A549 (cell line): Measurements from ENCODE around the gene AGRP. TPM values are rescaled to one million over a fixed set of nuclear protein-coding genes. Genes with fewer than 3 reads are reported as not detected.

Experiments
- ATOH8 ChIP-seq: fragments of 250-450 bp; sonication (Bioruptor Pico); IDR thresholded peaks from 2 replicates; pipeline ENCODE4 v1.5.0; 2020; ENCODE audit warnings: low read depth, mild to moderate bottlenecking, moderate library complexity
- BCL3 ChIP-seq: fragments of >200 bp; sonication (Bioruptor Twin); formaldehyde crosslinking; IDR thresholded peaks from 3 replicates; pipeline ENCODE4 v1.6.1; 2016
- BHLHE40 ChIP-seq: IDR thresholded peaks from 2 replicates; pipeline ENCODE4 v1.6.1; 2012; ENCODE audit warnings: low read depth, low read length, inconsistent platforms
- CBX2 ChIP-seq: fragments of 200-600 bp; sonication (generic); IDR thresholded peaks from 2 replicates; pipeline ENCODE4 v1.6.1; 2016; ENCODE audit warnings: low read depth, mild to moderate bottlenecking, borderline replicate concordance
- CEBPB ChIP-seq, 2 experiments: fragments of >200 bp in 1 of 2; sonication (Bioruptor Twin) in 1 of 2; formaldehyde crosslinking in 1 of 2; IDR thresholded peaks; 2 replicates each; pipeline ENCODE4 v1.6.1; 2012 to 2016
- CHD2 ChIP-seq: fragments of 150-350 bp; IDR thresholded peaks from 2 replicates; pipeline ENCODE4 v1.6.1; 2014; ENCODE audit warnings: low read length; ENCODE audit not compliant: partially characterized antibody
- CHD4 ChIP-seq: fragments of 200-600 bp; sonication (generic); IDR thresholded peaks from 2 replicates; pipeline ENCODE4 v1.6.1; 2016; ENCODE audit warnings: antibody characterized with exemption, mild to moderate bottlenecking, borderline replicate concordance
- CTCF ChIP-seq: fragments of >200 bp; sonication (Bioruptor Twin); formaldehyde crosslinking; IDR thresholded peaks from 3 replicates; pipeline ENCODE4 v1.5.1; 2016
- E2F6 ChIP-seq: IDR thresholded peaks from 2 replicates; pipeline ENCODE4 v1.6.1; 2012; ENCODE audit warnings: low read depth, borderline replicate concordance
- EHF ChIP-seq: fragments of 250-450 bp; sonication (Bioruptor Pico); IDR thresholded peaks from 2 replicates; pipeline ENCODE4 v1.5.0; 2020; ENCODE audit warnings: mild to moderate bottlenecking
- EHMT2 ChIP-seq: fragments of 200-600 bp; sonication (generic); IDR thresholded peaks from 2 replicates; pipeline ENCODE4 v1.6.1; 2016; ENCODE audit warnings: antibody characterized with exemption, low read depth, mild to moderate bottlenecking, moderate library complexity
- ELK1 ChIP-seq: fragments of 150-350 bp; IDR thresholded peaks from 2 replicates; pipeline ENCODE4 v1.6.1; 2014; ENCODE audit warnings: low read depth, mild to moderate bottlenecking, low read length
- EP300 ChIP-seq, 2 experiments: fragments of >200 bp; sonication (Bioruptor Twin); formaldehyde crosslinking; IDR thresholded peaks; 2 replicates in 1 of 2; 3 replicates in 1 of 2; pipeline ENCODE4 v1.6.1; 2016 to 2017
- ESRRA ChIP-seq: fragments of 150-350 bp; IDR thresholded peaks from 2 replicates; pipeline ENCODE4 v1.6.1; 2014; ENCODE audit warnings: mild to moderate bottlenecking, low read length, borderline replicate concordance
- GATA3 ChIP-seq: IDR thresholded peaks from 2 replicates; pipeline ENCODE4 v1.6.1; 2012; ENCODE audit warnings: borderline replicate concordance
- HEYL ChIP-seq: fragments of 250-450 bp; sonication (Bioruptor Pico); IDR thresholded peaks from 2 replicates; pipeline ENCODE4 v1.8.0; 2021; ENCODE audit warnings: mild to moderate bottlenecking, moderate library complexity
- HMGXB4 ChIP-seq: fragments of 250-450 bp; sonication (Bioruptor Pico); IDR thresholded peaks from 2 replicates; pipeline ENCODE4 v1.5.0; 2021; ENCODE audit warnings: mild to moderate bottlenecking, moderate library complexity, borderline replicate concordance
- HOXA7 ChIP-seq: fragments of 250-450 bp; sonication (Bioruptor Pico); IDR thresholded peaks from 2 replicates; pipeline ENCODE4 v1.5.0; 2020; ENCODE audit warnings: mild to moderate bottlenecking, moderate library complexity
- MAZ ChIP-seq: fragments of 150-350 bp; IDR thresholded peaks from 2 replicates; pipeline ENCODE4 v1.6.1; 2014; ENCODE audit warnings: antibody characterized with exemption, low read depth, low read length, borderline replicate concordance
- NFE2L2 ChIP-seq: fragments of 150-350 bp; conservative IDR thresholded peaks from 2 replicates; pipeline ENCODE4 v1.6.1; 2014; ENCODE audit warnings: low read length
- NPAS2 ChIP-seq: fragments of 250-450 bp; sonication (Bioruptor Pico); IDR thresholded peaks from 2 replicates; pipeline ENCODE4 v1.8.0; 2022; ENCODE audit warnings: mild to moderate bottlenecking, moderate library complexity, borderline replicate concordance
- PHF8 ChIP-seq: fragments of 200-600 bp; sonication (generic); IDR thresholded peaks from 2 replicates; pipeline ENCODE4 v1.6.1; 2016; ENCODE audit warnings: low read depth, mild to moderate bottlenecking, antibody characterized with exemption, moderate library complexity, borderline replicate concordance
- POLR2A ChIP-seq: IDR thresholded peaks from 2 replicates; pipeline ENCODE4 v1.6.1; 2012; ENCODE audit warnings: mild to moderate bottlenecking, low read length
- RAD21 ChIP-seq, 2 experiments: fragments of >200 bp in 1 of 2; sonication (Bioruptor Twin) in 1 of 2; formaldehyde crosslinking in 1 of 2; IDR thresholded peaks in 1 of 2; conservative IDR thresholded peaks in 1 of 2; 2 replicates in 1 of 2; 3 replicates in 1 of 2; pipeline ENCODE4 v1.6.1; 2012 to 2018; ENCODE audit warnings: inconsistent platforms in 1 of 2
- RCOR1 ChIP-seq: fragments of 150-350 bp; IDR thresholded peaks from 2 replicates; pipeline ENCODE4 v1.6.1; 2014; ENCODE audit warnings: antibody characterized with exemption, low read length, low read depth
- RFX5 ChIP-seq: fragments of 450-650 bp; IDR thresholded peaks from 2 replicates; pipeline ENCODE4 v1.7.1; 2014; ENCODE audit warnings: antibody characterized with exemption, mild to moderate bottlenecking, moderate library complexity
- RNF2 ChIP-seq: fragments of 200-600 bp; sonication (generic); IDR thresholded peaks from 2 replicates; pipeline ENCODE4 v1.6.1; 2016; ENCODE audit warnings: low read depth, mild to moderate bottlenecking, antibody characterized with exemption, moderate library complexity, borderline replicate concordance
- SMC3 ChIP-seq: fragments of >200 bp; sonication (Bioruptor Twin); formaldehyde crosslinking; IDR thresholded peaks from 3 replicates; pipeline ENCODE4 v1.6.1; 2018; ENCODE audit warnings: inconsistent platforms
- TP53 ChIP-seq: fragments of 250-450 bp; sonication (Bioruptor Pico); IDR thresholded peaks from 2 replicates; pipeline ENCODE4 v1.5.0; 2021; ENCODE audit warnings: mild to moderate bottlenecking, moderate library complexity
- ZNF302 ChIP-seq: fragments of 250-450 bp; sonication (Bioruptor Pico); IDR thresholded peaks from 2 replicates; pipeline ENCODE4 v1.9.0; 2021; ENCODE audit warnings: inconsistent platforms, mild to moderate bottlenecking, moderate library complexity
- ZSCAN20 ChIP-seq: fragments of 250-450 bp; sonication (Bioruptor Pico); IDR thresholded peaks from 2 replicates; pipeline ENCODE4 v1.8.0; 2022; ENCODE audit warnings: mild to moderate bottlenecking, moderate library complexity
- polyA plus RNA-seq, 4 experiments: library from polyadenylated mRNA; depleted of rRNA in 3 of 4; stranded (reverse); fragments of >200 nt; fragmentation: RNase III in 1 of 4; extraction: RNeasy Plus Mini Kit Qiagen cat#74134 plus additional on column Dnase treatment in 1 of 4; gene quantifications; 2 replicates in 3 of 4; 3 replicates in 1 of 4; pipeline ENCODE4 v1.2.3, GENCODE V29; 2011 to 2017

AGRP gene
- polyA plus RNA-seq, 2 of the 4 experiments (the other 2 are of a cell fraction): not detected

- TF ChIP-seq CHD2 (no peak), HOXA7 (CRISPR knock-in tag) (no peak), RFX5 (no peak), POLR2A (peak; percentile 80), CEBPB (IDR thresholded peaks at IDR 0.05) (no peak), MAZ (0 out of 2 replicates have a peak, but pooled peaks have one; percentile 52), ESRRA (no peak), TP53 (CRISPR knock-in tag) (0 out of 2 replicates have a peak, but pooled peaks have one; percentile 39), PHF8 (peak; percentile 64; the same call in 1 of the 2 replicates), EP300 (IDR thresholded peaks at IDR 0.05) (no peak), BHLHE40 (no peak), SMC3 (peak; percentile 74), E2F6 (no peak), NPAS2 (CRISPR knock-in tag) (no peak), ELK1 (no peak), BCL3 (no peak), RNF2 (no peak), GATA3 (no peak), HEYL (no peak), CTCF (peak; percentile 93), ZSCAN20 (CRISPR knock-in tag) (no peak), HMGXB4 (no peak), ZNF302 (CRISPR knock-in tag) (no peak), CBX2 (no peak), EHMT2 (no peak), RCOR1 (no peak), NFE2L2 (no peak), RAD21 (conservative IDR thresholded peaks at IDR 0.05 in 1 of 2, IDR thresholded peaks at IDR 0.05 in 1 of 2) (peak; percentile 93 to 95), CHD4 (no peak), EHF (CRISPR knock-in tag) (no peak), ATOH8 (CRISPR knock-in tag) (no peak)
Observed at GRCh38 chr16:67521095-67521804, 37.9 kb upstream of the AGRP start (continued).
